GDM1 (cell line): Measurements from ENCODE around the gene VAMP1.

ENCODE experiments used
- DNase-seq: peaks from one replicate; lab custom pipeline; 2025; lab: John Stamatoyannopoulos, UW

Gene VAMP1

DNA sequence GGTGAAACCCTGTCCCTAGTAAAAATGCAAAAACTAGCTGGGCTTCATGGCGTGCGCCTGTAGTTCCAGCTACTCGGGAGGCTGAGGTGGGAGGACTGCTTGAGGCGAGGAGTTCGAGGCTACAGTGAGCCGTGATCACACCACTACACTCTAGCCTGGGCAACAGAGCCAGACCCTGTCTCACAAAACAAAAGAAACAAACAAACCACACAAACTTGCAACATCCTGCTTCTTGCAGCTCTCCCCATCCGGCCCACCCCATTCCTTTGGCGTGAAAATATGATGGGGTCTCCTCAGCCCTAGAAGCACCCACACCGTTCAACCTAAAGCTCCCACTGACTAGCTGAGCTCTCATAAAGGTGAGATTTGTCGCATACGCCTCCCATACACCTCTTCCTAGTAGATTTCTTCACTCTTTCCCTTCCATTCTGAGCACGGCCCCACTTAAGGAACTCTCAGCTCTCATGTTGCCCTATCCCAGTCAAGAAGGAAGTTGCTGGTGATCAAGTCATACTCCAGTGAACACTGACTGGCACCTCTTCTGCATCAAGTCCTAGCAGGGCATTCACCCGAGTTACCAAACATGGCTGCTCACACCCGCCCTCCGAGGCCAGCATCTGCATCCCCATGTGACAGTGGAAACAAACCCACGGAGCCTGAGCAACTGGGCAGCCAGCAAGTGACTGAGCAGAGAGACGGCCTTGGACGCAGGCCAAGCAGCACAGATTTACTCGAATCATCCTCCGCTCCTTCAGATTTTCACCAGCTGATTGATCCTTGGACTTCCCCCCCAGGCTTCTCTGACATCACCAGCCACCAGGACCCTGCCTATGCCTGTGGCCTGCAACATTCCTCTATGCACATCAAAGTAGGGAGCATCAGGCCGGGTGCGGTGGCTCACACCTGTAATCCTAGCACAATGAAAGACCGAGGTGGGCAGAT lies 44.6 kb downstream of the VAMP1 start:
- DNase-seq = peak; percentile 32

DNA sequence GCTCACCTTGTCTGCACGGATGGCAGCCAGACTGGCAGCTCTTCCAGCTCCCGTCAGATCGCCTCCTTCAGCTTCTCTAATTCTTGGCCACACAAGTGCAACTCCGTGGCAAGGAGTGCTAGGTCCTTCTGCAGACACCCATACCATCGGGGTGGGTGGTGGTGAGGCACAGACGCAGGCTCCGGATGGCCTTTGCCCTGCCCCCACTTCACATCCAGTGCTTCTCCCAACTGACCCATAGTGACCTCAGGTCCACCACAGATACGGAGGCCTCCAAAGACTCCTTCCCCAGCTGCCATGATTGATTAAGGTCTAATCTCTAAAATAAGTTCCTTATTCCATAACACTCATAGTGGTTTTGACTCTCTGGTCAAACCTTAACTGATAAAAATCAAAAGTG lies 45.6 kb downstream of the VAMP1 start:
- no peak for DNase-seq

DNA sequence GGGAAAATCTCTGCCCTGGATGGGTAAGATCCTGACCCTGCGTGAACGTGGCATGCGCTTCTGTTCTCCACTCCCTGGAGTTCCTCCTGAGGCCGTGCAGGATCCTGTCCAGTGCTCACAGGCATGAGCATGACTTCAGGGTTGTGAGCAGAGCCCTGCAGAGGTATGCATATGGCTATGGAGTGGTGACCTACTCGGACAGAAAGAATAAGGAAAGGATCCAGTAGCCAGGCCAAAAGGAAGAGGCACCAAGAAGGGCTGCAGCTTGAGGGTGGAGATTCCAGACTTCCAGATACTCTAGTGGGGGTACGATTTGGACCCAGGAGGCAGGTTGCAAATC lies 46.5 kb downstream of the VAMP1 start:
- no peak for DNase-seq

GRCh38 chr12:6423267-6424007 lies 47.0 kb downstream of the VAMP1 start:
- peak; percentile 86 for DNase-seq

- DNase-seq = no peak
Observed at GRCh38 chr12:6420364-6420763, 50.1 kb downstream of the VAMP1 start.

DNA sequence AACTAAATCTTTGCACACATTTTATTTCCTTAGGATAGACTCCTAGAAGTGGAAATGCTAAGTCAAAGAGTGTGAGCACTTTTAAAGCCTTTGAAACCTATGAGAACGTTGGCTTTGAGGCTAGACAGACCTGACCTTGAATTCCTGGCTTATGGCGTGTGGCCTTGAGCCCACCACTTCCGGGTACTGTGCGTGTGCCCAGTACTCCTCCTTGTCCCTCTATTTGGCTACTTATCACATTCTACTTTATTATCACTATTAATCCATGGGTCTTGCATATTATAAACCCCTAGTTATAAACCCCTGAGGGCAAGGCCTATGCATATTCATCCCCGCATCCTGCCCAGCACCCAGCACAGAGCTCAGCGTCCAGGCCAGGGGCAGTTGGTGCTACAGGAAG lies 51.7 kb downstream of the VAMP1 start:
- DNase-seq = no peak

DNA sequence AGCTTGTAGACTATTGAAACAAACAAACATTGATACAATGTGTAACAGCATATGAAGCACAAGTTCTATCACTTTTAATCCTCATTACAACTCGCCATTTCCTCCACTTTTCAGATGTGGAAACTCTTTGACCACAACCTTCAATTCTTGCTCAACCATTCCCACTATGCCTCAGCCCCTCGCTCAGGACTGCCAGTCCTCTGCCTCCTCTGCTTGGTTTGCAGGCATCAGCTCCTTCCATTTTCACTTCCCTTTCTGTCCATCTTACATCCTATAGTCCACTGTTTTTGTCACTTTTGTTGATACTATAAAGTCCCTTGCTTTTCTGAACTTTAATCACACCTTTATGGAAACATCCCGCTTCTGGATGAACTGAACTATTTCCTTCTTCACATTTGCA lies 53.9 kb downstream of the VAMP1 start:
- no peak for DNase-seq
